ENCODE data around the gene CDH15. TPM values are rescaled to one million over a fixed set of nuclear protein-coding genes. Genes with fewer than 3 reads are reported as not detected.

Gene CDH15
- total and polyA plus RNA-seq, 2 donors from 2014 or later: 0.22 to 0.31 TPM

GRCh38 chr16:89194340-89195311 is 23.1 kb downstream of the CDH15 start:
- FAIRE-seq (no peak), DNase-seq (peak in 2 of 5 donors; percentile 58 to 76)
- Histone ChIP-seq H3K4me3 (ENCODE audit: low read length in 3 of 3) (no peak overlapping the region), H3K9ac (ENCODE audit: low read length in 3 of 3) (no peak overlapping the region), H3K4me1 (ENCODE audit: control insufficient read depth in 2 of 3, insufficient read depth in 2 of 3, low read depth in 1 of 3, low read length in 3 of 3) (peaks cover 0 to 8% (median 0%) of the 10 kb centered on the region in 3 donors), H3K9me3 (ENCODE audit: control insufficient read depth in 2 of 3, insufficient read depth in 1 of 3, low read length in 3 of 3) (no peaks in the 10 kb centered on the region), H3K27me3 (ENCODE audit: control insufficient read depth, insufficient read depth, low read length) (no peaks in the 10 kb centered on the region), H3K36me3 (ENCODE audit: control insufficient read depth in 2 of 3, insufficient read depth in 3 of 3, low read length in 3 of 3) (no peaks in the 10 kb centered on the region), H3K27ac (ENCODE audit: low read depth in 2 of 2, low read length in 2 of 2) (no peak overlapping the region)
- TF ChIP-seq CTCF (IDR thresholded peaks at IDR 0.05; ENCODE audit: borderline replicate concordance, extremely low read depth, insufficient read depth): no peak
- intact Hi-C loops (cut with DNase I): no loop called here

GRCh38 chr16:89195521-89196171 is 24.1 kb downstream of the CDH15 start:
- Histone ChIP-seq H3K9ac (ENCODE audit: low read length in 3 of 3) (no peak overlapping the region), H3K9me3 (ENCODE audit: control insufficient read depth in 2 of 3, insufficient read depth in 1 of 3, low read length in 3 of 3) (no peaks in the 10 kb centered on the region), H3K4me3 (ENCODE audit: low read length in 3 of 3) (no peak overlapping the region), H3K27me3 (ENCODE audit: control insufficient read depth, insufficient read depth, low read length) (peaks cover 5% of the 10 kb centered on the region), H3K27ac (ENCODE audit: low read depth in 2 of 2, low read length in 2 of 2) (no peak overlapping the region), H3K36me3 (ENCODE audit: control insufficient read depth in 2 of 3, insufficient read depth in 3 of 3, low read length in 3 of 3) (no peaks in the 10 kb centered on the region), H3K4me1 (ENCODE audit: control insufficient read depth in 2 of 3, insufficient read depth in 2 of 3, low read depth in 1 of 3, low read length in 3 of 3) (peaks cover 0 to 10% (median 0%) of the 10 kb centered on the region in 3 donors)
- no peak for TF ChIP-seq CTCF (IDR thresholded peaks at IDR 0.05; ENCODE audit: borderline replicate concordance, extremely low read depth, insufficient read depth)
- intact Hi-C loops (cut with DNase I): no loop called here
- FAIRE-seq: no peak
- peak in 1 of 5 donors; percentile 75 for DNase-seq

- no peak overlapping the region for H3K9ac ChIP-seq (ENCODE audit: low read length in 3 of 3)
- peaks cover 6% of the 10 kb centered on the region for H3K27me3 ChIP-seq (ENCODE audit: control insufficient read depth, insufficient read depth, low read length)
- no peaks in the 10 kb centered on the region for H3K36me3 ChIP-seq (ENCODE audit: control insufficient read depth in 2 of 3, insufficient read depth in 3 of 3, low read length in 3 of 3)
- peaks cover 0 to 4% (median 0%) of the 10 kb centered on the region in 3 donors for H3K4me1 ChIP-seq (ENCODE audit: control insufficient read depth in 2 of 3, insufficient read depth in 2 of 3, low read depth in 1 of 3, low read length in 3 of 3)
- FAIRE-seq (no peak), DNase-seq (peak in 1 of 5 donors; percentile 69)
- TF ChIP-seq CTCF (IDR thresholded peaks at IDR 0.05; ENCODE audit: borderline replicate concordance, extremely low read depth, insufficient read depth): no peak
- H3K27ac ChIP-seq (ENCODE audit: low read depth in 2 of 2, low read length in 2 of 2): no peak overlapping the region
- no peaks in the 10 kb centered on the region for H3K9me3 ChIP-seq (ENCODE audit: control insufficient read depth in 2 of 3, insufficient read depth in 1 of 3, low read length in 3 of 3)
- H3K4me3 ChIP-seq (ENCODE audit: low read length in 3 of 3): no peak overlapping the region
- intact Hi-C loops (cut with DNase I): no loop called here
Measured at GRCh38 chr16:89197033-89197632, 25.6 kb downstream of the CDH15 start.
